Activated CD4-positive, CD25-positive, alpha-beta regulatory T cell treated with anti-CD3 and anti-CD28 coated beads, Interleukin-2, amount 50 U/mL, for 24 hours (primary cell): Measurements from ENCODE around the gene ATXN10.
A peak's percentile ranks its signal among the peaks of the same experiment; 100 is the strongest.
"Not testable (repeated sequence)": the region's sequence is repeated elsewhere in the genome, so short reads cannot be mapped to it uniquely, and the experiment has no call there.

Experiments used
- ATAC-seq, 2 donors: fragments of 150-1000 bp; cut with Tn5 transposase; one replicate each; pipeline ENCODE4 v1.10.0; 2021; ENCODE audit warnings: mild to moderate bottlenecking in 1 of 2, moderate library complexity in 1 of 2

The ATXN10 gene

GRCh38 chr22:45671783-45672563 is at the start of gene ATXN10:
Gene ATXN10 (plus strand): TSS chr22:45671834. CDS start chr22:45672064, 230 bp downstream.
- ATAC-seq: peak; percentile 76 to 80

- ATAC-seq: no peak
Observed at GRCh38 chr22:45621836-45622600, 49.6 kb upstream of the ATXN10 start.

- ATAC-seq: not testable (repeated sequence)
Observed at GRCh38 chr22:45623464-45624145, 48.0 kb upstream of the ATXN10 start.

- no peak for ATAC-seq
Observed at GRCh38 chr22:45626198-45626651, 45.4 kb upstream of the ATXN10 start.

- ATAC-seq: no peak
Observed at GRCh38 chr22:45627489-45628233, 44.0 kb upstream of the ATXN10 start.

GRCh38 chr22:45628515-45628914 is 43.1 kb upstream of the ATXN10 start:
- no peak for ATAC-seq

- no peak for ATAC-seq
Observed at GRCh38 chr22:45629469-45630089, 42.1 kb upstream of the ATXN10 start.

- no peak for ATAC-seq
Observed at GRCh38 chr22:45630436-45630835, 41.2 kb upstream of the ATXN10 start.

GRCh38 chr22:45631140-45631840 is 40.3 kb upstream of the ATXN10 start:
- no peak for ATAC-seq

GRCh38 chr22:45631841-45632238 is 39.8 kb upstream of the ATXN10 start:
- ATAC-seq: no peak

GRCh38 chr22:45632791-45633515 is 38.7 kb upstream of the ATXN10 start:
- ATAC-seq: no peak

GRCh38 chr22:45636683-45637082 is 35.0 kb upstream of the ATXN10 start:
- no peak for ATAC-seq

- ATAC-seq: no peak
Observed at GRCh38 chr22:45638197-45638596, 33.4 kb upstream of the ATXN10 start.

GRCh38 chr22:45638834-45639746 is 32.5 kb upstream of the ATXN10 start:
- ATAC-seq: no peak

- ATAC-seq: no peak
Observed at GRCh38 chr22:45639747-45640102, 31.9 kb upstream of the ATXN10 start.

GRCh38 chr22:45640291-45640940 is 31.2 kb upstream of the ATXN10 start:
- no peak for ATAC-seq

GRCh38 chr22:45640941-45641621 is 30.6 kb upstream of the ATXN10 start:
- ATAC-seq: no peak

GRCh38 chr22:45642986-45643385 is 28.6 kb upstream of the ATXN10 start:
- ATAC-seq: no peak

- no peak for ATAC-seq
Observed at GRCh38 chr22:45644714-45645113, 26.9 kb upstream of the ATXN10 start.
